ENCODE data around the gene IKZF3.

GRCh38 chr17:39722104-39722503 lies 142.0 kb downstream of the IKZF3 start:
- TF ChIP-seq POLR2AphosphoS5 (IDR thresholded peaks at IDR 0.05; ENCODE audit: low read depth, low read length) (no peak), PAX5 (IDR thresholded peaks at IDR 0.05; ENCODE audit: insufficient read depth, low read length, severe bottlenecking) (no peak), POLR2A (IDR thresholded peaks at IDR 0.05; ENCODE audit: low read depth, low read length) (no peak), TAF1 (IDR thresholded peaks at IDR 0.05; ENCODE audit: low read depth, low read length) (no peak), SPI1 (IDR thresholded peaks at IDR 0.05; ENCODE audit: low read depth, low read length) (no peak), POU2F2 (IDR thresholded peaks at IDR 0.05; ENCODE audit: low read depth, low read length) (no peak)

Data from GM12891 (cell line).